Peyer's patch (tissue), 4 donors: ENCODE results near the gene MBD3L1. TPM values are rescaled to one million over a fixed set of nuclear protein-coding genes. Genes with fewer than 3 reads are reported as not detected.
A peak's percentile ranks its signal among the peaks of the same experiment; 100 is the strongest.

ENCODE experiments used
- DNase-seq, 3 donors: peaks; one replicate each; pipeline ENCODE4 v3.0.0-alpha.2; 2017 to 2019
- H3K27ac ChIP-seq, 4 donors: fragments of 200-600 bp; sonication (generic); one replicate each; pipeline ENCODE4 v1.5.1; 2016 to 2019
- H3K27me3 ChIP-seq, 2 donors: fragments of 200-600 bp; sonication (generic); one replicate each; pipeline ENCODE4 v1.5.1; 2019
- H3K36me3 ChIP-seq, 3 donors: fragments of 200-600 bp; sonication (generic); one replicate each; pipeline ENCODE4 v1.5.1; 2016 to 2019
- H3K4me1 ChIP-seq, 4 donors: fragments of 200-600 bp; sonication (generic); one replicate each; pipeline ENCODE4 v1.5.1; 2016 to 2019
- H3K4me3 ChIP-seq, 4 donors: fragments of 200-600 bp; sonication (generic); 1 replicate in 3 of 4; 2 replicates in 1 of 4; pipeline ENCODE4 v1.5.1; 2016 to 2019; ENCODE audit warnings: mild to moderate bottlenecking in 1 of 4
- H3K9me3 ChIP-seq, 4 donors: fragments of 200-600 bp; sonication (generic); one replicate each; pipeline ENCODE4 v1.5.1; 2016 to 2019; ENCODE audit warnings: mild to moderate bottlenecking in 1 of 4
- POLR2A ChIP-seq, 2 donors: fragments of 450-650 bp; IDR thresholded peaks; one replicate each; pipeline ENCODE4 v1.5.1; 2017; ENCODE audit warnings: antibody characterized with exemption in 2 of 2, mild to moderate bottlenecking in 2 of 2, moderate library complexity in 2 of 2
- total RNA-seq, 4 donors: library from RNA; depleted of rRNA; stranded (reverse); fragments of >200 nt; gene quantifications; one replicate each; pipeline ENCODE4 v1.1.0, GENCODE V29; 2016
- TF ChIP-seq, protein P1 (sequence below), 6 experiments: fragments of 450-650 bp in 4 of 6; fragments of 200-600 bp in 2 of 6; sonication (generic) in 1 of 6; IDR thresholded peaks; one replicate each; pipeline ENCODE4 v1.5.1; 2017 to 2019; ENCODE audit warnings: antibody characterized with exemption in 6 of 6, mild to moderate bottlenecking in 3 of 6, moderate library complexity in 1 of 6

The MBD3L1 gene
- total RNA-seq: not detected

DNA sequence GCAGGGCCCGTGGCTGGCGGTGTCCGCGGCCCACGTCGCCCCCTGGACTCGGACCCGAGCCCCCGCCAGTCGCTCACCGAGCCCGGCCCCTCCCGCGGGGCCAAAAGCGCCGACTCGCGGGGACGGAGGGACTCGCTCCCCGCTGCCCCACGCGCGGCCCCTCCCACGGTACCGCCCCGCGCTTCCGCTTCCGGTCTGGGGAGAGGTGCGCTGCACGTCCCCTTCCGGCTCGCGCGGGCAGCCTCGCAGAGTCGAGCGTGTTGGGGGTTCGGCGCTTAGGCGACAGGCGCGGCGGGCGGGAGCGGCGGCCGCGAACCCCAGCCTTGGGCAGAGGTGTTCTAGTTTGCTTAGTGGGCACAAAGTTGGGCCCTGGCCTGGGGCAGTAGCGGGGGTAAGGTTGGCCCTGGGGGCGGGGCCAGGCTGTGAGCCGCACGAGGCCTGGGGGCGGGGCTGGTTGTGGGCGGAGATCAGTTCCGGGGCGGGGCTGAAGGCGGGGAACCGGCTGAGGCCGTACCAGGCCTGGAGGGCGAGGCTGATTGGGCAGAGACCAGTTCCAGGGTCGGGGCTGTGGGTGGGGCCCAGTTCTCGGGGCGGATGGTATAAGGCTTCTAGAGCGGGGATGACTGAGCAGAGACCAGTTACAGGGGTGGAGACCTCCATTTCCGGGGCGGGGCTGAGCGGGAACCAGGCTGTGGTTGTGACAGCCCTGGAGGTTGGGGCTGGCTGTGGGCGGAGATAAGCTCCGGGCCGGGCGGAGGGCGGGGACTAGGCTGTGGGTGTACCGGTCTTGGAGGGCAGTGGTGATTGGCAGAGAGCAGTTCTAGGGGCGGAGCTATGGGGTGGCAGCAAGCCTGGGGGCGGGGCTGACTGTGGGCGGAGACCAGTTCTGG is at the start of gene MBD3L1, which contains the start of gene ZNF558:
Gene MBD3L1 (plus strand): TSS at position 246 of the 890 bp plus-strand sequence. CDS start 10,302 bp downstream, outside the sequence.
Gene ZNF558 (minus strand): TSS at position 173 of the 890 bp plus-strand sequence. CDS start 9,645 bp downstream, outside the sequence.
- Histone ChIP-seq H3K27ac (peak within 1 kb of the TSS; percentile 92 to 97 (median 94)), H3K27me3 (no peaks in the 10 kb centered on the region), H3K4me1 (peaks cover 0 to 6% (median 0%) of the 10 kb centered on the region in 4 donors), H3K4me3 (peak within 1 kb of the TSS; percentile 80 to 94 (median 84)), H3K9me3 (no peaks in the 10 kb centered on the region), H3K36me3 (peaks cover 0 to 9% (median 0%) of the 10 kb centered on the region in 3 donors)
- DNase-seq: peak; percentile 92 to 99 (median 98)
- TF ChIP-seq, protein P1, sequence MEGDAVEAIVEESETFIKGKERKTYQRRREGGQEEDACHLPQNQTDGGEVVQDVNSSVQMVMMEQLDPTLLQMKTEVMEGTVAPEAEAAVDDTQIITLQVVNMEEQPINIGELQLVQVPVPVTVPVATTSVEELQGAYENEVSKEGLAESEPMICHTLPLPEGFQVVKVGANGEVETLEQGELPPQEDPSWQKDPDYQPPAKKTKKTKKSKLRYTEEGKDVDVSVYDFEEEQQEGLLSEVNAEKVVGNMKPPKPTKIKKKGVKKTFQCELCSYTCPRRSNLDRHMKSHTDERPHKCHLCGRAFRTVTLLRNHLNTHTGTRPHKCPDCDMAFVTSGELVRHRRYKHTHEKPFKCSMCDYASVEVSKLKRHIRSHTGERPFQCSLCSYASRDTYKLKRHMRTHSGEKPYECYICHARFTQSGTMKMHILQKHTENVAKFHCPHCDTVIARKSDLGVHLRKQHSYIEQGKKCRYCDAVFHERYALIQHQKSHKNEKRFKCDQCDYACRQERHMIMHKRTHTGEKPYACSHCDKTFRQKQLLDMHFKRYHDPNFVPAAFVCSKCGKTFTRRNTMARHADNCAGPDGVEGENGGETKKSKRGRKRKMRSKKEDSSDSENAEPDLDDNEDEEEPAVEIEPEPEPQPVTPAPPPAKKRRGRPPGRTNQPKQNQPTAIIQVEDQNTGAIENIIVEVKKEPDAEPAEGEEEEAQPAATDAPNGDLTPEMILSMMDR (IDR thresholded peaks at IDR 0.05): peak in 4 of 6 experiments; percentile 19 to 45 (median 28)
- TF ChIP-seq POLR2A (IDR thresholded peaks at IDR 0.05): peak; percentile 77 to 80

DNA sequence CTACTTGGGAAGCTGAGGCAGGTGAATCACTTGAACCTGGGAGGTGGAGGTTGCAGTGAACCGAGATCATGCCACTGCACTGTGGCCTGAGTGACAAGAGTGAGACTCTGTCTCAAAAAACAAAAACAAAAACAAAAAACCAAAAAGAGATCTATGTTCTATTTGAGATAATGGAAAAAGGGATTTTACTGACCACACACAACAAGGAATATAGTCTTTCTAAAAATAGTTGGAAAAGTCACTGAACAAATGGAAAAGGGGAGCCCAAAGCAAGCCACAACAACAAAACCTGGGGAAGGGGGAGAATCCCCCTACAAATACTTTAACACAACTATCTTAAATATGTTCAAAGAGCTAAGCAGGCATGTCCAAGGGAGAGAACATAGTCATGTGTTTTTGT is 37.4 kb upstream of the MBD3L1 start:
- Histone ChIP-seq H3K36me3 (no peaks in the 10 kb centered on the region), H3K9me3 (peaks cover 0 to 17% (median 5%) of the 10 kb centered on the region in 4 donors), H3K4me3 (no peak overlapping the region), H3K27ac (no peak overlapping the region), H3K27me3 (no peaks in the 10 kb centered on the region), H3K4me1 (no peaks in the 10 kb centered on the region)
- no peak for TF ChIP-seq POLR2A (IDR thresholded peaks at IDR 0.05)
- TF ChIP-seq, protein P1 (IDR thresholded peaks at IDR 0.05): no peak
- no peak for DNase-seq

DNA sequence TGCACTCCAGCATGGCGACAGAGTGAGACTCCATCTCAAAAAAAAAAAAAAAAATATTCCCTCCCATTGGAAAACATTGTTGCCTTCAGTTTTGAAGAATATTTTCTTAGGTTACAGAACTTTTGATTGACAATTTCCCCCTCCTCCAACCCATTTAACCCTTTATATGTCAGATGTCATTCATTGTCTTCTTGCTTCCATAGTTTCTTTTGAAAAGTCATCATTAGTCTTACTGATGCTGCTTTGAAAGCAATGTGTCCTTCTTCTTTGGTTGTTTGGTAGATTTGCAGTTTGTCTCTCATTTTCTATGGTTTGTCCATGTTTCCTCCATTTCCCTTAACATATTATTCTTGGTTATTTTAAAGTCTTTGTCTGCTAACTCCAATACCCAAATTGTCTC is 25.5 kb upstream of the MBD3L1 start:
- DNase-seq: no peak
- H3K27me3 ChIP-seq: no peaks in the 10 kb centered on the region
- TF ChIP-seq POLR2A (IDR thresholded peaks at IDR 0.05): no peak
- TF ChIP-seq, protein P1 (IDR thresholded peaks at IDR 0.05): no peak
- H3K36me3 ChIP-seq: peaks cover 0 to 58% (median 1%) of the 10 kb centered on the region in 3 donors
- H3K9me3 ChIP-seq: peaks cover 0 to 73% (median 27%) of the 10 kb centered on the region in 4 donors
- H3K4me3 ChIP-seq: no peak overlapping the region
- no peak overlapping the region for H3K27ac ChIP-seq
- H3K4me1 ChIP-seq: no peaks in the 10 kb centered on the region

DNA sequence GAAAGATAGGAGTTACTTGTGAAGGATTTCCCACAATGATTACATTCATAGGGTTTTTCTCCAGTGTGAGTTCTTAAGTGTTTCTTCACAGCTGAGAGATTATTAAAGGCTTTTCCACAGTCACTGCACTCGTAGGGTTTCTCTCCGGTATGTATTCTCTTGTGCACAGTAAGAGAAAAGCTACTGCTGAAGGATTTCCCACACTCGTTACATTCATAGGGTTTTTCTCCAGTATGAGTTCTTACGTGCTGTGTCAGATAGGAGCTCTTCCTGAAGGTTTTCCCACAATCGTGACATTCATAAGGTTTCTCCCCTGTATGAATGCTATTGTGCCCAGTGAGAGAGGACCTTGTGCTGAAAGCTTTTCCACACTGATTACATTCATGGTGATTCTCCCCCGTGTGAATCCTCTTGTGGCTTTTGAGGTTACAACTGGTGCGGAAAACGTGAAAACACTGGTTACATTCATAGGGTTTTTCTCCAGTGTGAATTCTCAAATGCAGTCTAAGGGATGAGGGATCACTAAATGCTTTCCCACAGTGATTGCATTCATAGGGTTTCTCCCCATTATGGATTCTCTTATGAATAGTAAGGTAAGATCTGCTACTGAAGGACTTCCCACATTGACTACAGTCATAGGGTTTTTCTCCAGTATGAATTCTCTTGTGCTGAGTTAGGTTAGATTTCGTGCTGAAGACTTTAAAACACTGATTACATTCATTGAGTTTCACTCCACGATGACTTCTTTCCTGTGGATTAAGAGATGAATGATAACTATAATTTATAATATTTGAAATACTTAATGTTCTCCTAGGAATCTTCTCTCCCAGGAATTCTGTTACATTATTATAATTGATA is 20.6 kb upstream of the MBD3L1 start:
- Histone ChIP-seq H3K27ac (no peak overlapping the region), H3K4me3 (no peak overlapping the region), H3K9me3 (peaks cover 0 to 97% (median 49%) of the 10 kb centered on the region in 4 donors), H3K4me1 (no peaks in the 10 kb centered on the region), H3K36me3 (peaks cover 0 to 90% (median 15%) of the 10 kb centered on the region in 3 donors), H3K27me3 (no peaks in the 10 kb centered on the region)
- TF ChIP-seq, protein P1 (IDR thresholded peaks at IDR 0.05): no peak
- no peak for TF ChIP-seq POLR2A (IDR thresholded peaks at IDR 0.05)
- no peak for DNase-seq

DNA sequence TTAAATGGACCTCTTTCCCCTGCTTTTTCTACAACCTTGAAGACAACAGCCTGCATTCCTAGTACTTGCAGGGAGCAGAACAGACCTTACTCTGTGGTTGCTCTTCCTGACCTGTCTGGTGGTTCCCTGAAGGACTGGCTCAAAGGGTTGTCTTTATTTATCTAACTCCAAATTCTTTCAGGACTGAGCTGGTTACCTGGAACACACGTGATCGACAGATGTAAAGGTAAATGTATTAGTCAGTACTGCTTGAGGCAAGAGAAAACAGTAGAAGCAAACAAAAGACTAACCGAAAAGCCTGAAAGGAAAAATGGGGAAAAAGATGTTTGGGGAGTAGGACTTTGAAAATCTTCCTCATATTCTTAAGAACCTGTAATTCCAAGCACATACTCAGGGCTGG is 18.0 kb upstream of the MBD3L1 start:
- DNase-seq: no peak
- TF ChIP-seq, protein P1 (IDR thresholded peaks at IDR 0.05): no peak
- no peak for TF ChIP-seq POLR2A (IDR thresholded peaks at IDR 0.05)
- Histone ChIP-seq H3K9me3 (peaks cover 0 to 97% (median 46%) of the 10 kb centered on the region in 4 donors), H3K27me3 (no peaks in the 10 kb centered on the region), H3K27ac (no peak overlapping the region), H3K36me3 (peaks cover 0 to 94% (median 15%) of the 10 kb centered on the region in 3 donors), H3K4me3 (no peak overlapping the region), H3K4me1 (no peaks in the 10 kb centered on the region)
